Transverse colon (tissue), 4 donors: ENCODE results near the gene NR4A3.

Experiments
- CTCF ChIP-seq, 5 experiments: fragments of 200-600 bp in 3 of 5; fragments of 450-650 bp in 2 of 5; sonication (generic) in 3 of 5; IDR thresholded peaks; 1 replicate in 2 of 5; 2 replicates in 3 of 5; pipeline ENCODE4 v1.5.1; 2016 to 2017; ENCODE audit warnings: antibody characterized with exemption in 5 of 5, inconsistent platforms in 3 of 5, mild to moderate bottlenecking in 2 of 5, moderate library complexity in 1 of 5
- EP300 ChIP-seq: sonication (generic); formaldehyde crosslinking; IDR thresholded peaks from one replicate; pipeline ENCODE4 v1.6.1; 2017; ENCODE audit warnings: antibody characterized with exemption, low read depth
- POLR2A ChIP-seq: fragments of 450-650 bp; IDR thresholded peaks from one replicate; pipeline ENCODE4 v1.6.1; 2016; ENCODE audit warnings: antibody characterized with exemption, mild to moderate bottlenecking, moderate library complexity
- POLR2AphosphoS5 ChIP-seq, 3 donors: sonication (generic); formaldehyde crosslinking; IDR thresholded peaks; one replicate each; pipeline ENCODE4 v1.6.1; 2016; ENCODE audit warnings: antibody characterized with exemption in 3 of 3

- no peak for TF ChIP-seq POLR2A
- TF ChIP-seq CTCF (IDR thresholded peaks at IDR 0.05), result no peak
- no peak for TF ChIP-seq EP300
- TF ChIP-seq POLR2AphosphoS5 (IDR thresholded peaks at IDR 0.05), result no peak
These were observed 48.4 kb downstream of the NR4A3 start for GRCh38 chr9:99870126-99870525.
